GM12878 (cell line): ENCODE measurements around the gene LMX1A.

ENCODE experiments used
- ATF2 ChIP-seq: IDR thresholded peaks from 2 replicates; pipeline ENCODE4 v1.6.1; 2012; ENCODE audit warnings: low read length, inconsistent platforms
- CREB1 ChIP-seq: IDR thresholded peaks from 2 replicates; pipeline ENCODE4 v1.6.1; 2012; ENCODE audit warnings: low read depth, mild to moderate bottlenecking, inconsistent platforms
- CTCF ChIP-seq, 3 experiments: IDR thresholded peaks in 2 of 3; conservative IDR thresholded peaks in 1 of 3; 2 replicates each; pipeline ENCODE4 v1.5.1; 2011; ENCODE audit warnings: low read depth in 3 of 3, low read length in 3 of 3, mild to moderate bottlenecking in 3 of 3, control low read depth in 2 of 3, moderate library complexity in 2 of 3, inconsistent platforms in 1 of 3, mixed read lengths in 1 of 3; ENCODE audit not compliant: control insufficient read depth in 2 of 3, insufficient read depth in 1 of 3; ENCODE audit errors: extremely low read depth in 1 of 3
- CUX1 ChIP-seq: IDR thresholded peaks from 2 replicates; pipeline ENCODE4 v1.6.1; 2012; ENCODE audit warnings: improper control_type of control experiment, low read depth, low read length; ENCODE audit not compliant: insufficient replicate concordance
- EP300 ChIP-seq, 2 experiments: fragments of 150-350 bp in 1 of 2; IDR thresholded peaks; 2 replicates each; pipeline ENCODE4 v1.6.1; 2011 to 2012; ENCODE audit warnings: low read depth in 2 of 2, low read length in 2 of 2, borderline replicate concordance in 1 of 2, improper control_type of control experiment in 1 of 2, inconsistent platforms in 1 of 2; ENCODE audit not compliant: control insufficient read depth in 1 of 2
- EZH2 ChIP-seq: IDR thresholded peaks from 2 replicates; pipeline ENCODE4 v1.6.1; 2012; ENCODE audit warnings: low read depth, mild to moderate bottlenecking, control low read depth, inconsistent platforms, low read length, borderline replicate concordance; ENCODE audit not compliant: control insufficient read depth
- FOS ChIP-seq: IDR thresholded peaks from 3 replicates; pipeline ENCODE4 v1.6.1; 2011; ENCODE audit warnings: borderline replicate concordance; ENCODE audit not compliant: insufficient read length; ENCODE audit errors: extremely low read depth
- FOXM1 ChIP-seq: IDR thresholded peaks from 2 replicates; pipeline ENCODE4 v1.6.1; 2012; ENCODE audit warnings: low read depth, mild to moderate bottlenecking, inconsistent platforms, low read length, moderate library complexity
- POLR2A ChIP-seq: IDR thresholded peaks from 2 replicates; pipeline ENCODE4 v1.6.1; 2011; ENCODE audit warnings: low read depth, mild to moderate bottlenecking, low read length
- RCOR1 ChIP-seq: conservative IDR thresholded peaks from 2 replicates; pipeline ENCODE4 v1.6.1; 2012; ENCODE audit warnings: low read depth, low read length, improper control_type of control experiment
- SMC3 ChIP-seq: IDR thresholded peaks from 2 replicates; pipeline ENCODE4 v1.6.1; 2011; ENCODE audit warnings: low read length, improper control_type of control experiment, borderline replicate concordance
- SRF ChIP-seq, 2 experiments: IDR thresholded peaks; 2 replicates each; pipeline ENCODE4 v1.6.1; 2011; ENCODE audit warnings: low read depth in 2 of 2, low read length in 2 of 2, mild to moderate bottlenecking in 1 of 2, moderate library complexity in 1 of 2
- TARDBP ChIP-seq: IDR thresholded peaks from 2 replicates; pipeline ENCODE4 v1.6.1; 2016; ENCODE audit warnings: borderline replicate concordance
- TF ChIP-seq, protein P1 (sequence below): fragments of 450-650 bp; IDR thresholded peaks from 2 replicates; pipeline ENCODE4 v1.6.1; 2017; ENCODE audit warnings: antibody characterized with exemption, mild to moderate bottlenecking, moderate library complexity

DNA sequence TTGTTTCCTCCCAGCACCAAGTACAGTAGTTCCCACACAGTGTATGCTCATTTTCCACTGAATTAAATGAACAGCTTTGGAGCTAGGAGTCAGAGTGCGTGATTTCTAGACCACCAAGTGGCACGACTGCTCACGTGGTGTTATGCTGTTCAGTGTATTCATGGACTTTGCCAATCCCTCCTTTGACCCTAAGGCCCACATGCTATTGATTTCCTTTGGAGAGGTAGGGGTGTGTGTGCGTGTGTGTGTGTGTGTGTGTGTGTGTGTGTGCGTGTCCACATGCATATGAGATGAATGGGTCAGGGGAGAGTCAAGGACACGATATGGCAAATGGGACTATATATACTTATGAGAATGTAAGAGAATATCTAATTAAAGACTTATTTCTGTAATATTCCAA, 177.2 kb downstream of the LMX1A start:
- no peak for TF ChIP-seq CTCF (IDR thresholded peaks at IDR 0.05 in 2 of 3, conservative IDR thresholded peaks at IDR 0.05 in 1 of 3; ENCODE audit: control insufficient read depth in 2 of 3, extremely low read depth in 1 of 3, insufficient read depth in 1 of 3, low read depth in 3 of 3, low read length in 3 of 3)
- TF ChIP-seq CUX1 = no peak
- TF ChIP-seq, protein P1, sequence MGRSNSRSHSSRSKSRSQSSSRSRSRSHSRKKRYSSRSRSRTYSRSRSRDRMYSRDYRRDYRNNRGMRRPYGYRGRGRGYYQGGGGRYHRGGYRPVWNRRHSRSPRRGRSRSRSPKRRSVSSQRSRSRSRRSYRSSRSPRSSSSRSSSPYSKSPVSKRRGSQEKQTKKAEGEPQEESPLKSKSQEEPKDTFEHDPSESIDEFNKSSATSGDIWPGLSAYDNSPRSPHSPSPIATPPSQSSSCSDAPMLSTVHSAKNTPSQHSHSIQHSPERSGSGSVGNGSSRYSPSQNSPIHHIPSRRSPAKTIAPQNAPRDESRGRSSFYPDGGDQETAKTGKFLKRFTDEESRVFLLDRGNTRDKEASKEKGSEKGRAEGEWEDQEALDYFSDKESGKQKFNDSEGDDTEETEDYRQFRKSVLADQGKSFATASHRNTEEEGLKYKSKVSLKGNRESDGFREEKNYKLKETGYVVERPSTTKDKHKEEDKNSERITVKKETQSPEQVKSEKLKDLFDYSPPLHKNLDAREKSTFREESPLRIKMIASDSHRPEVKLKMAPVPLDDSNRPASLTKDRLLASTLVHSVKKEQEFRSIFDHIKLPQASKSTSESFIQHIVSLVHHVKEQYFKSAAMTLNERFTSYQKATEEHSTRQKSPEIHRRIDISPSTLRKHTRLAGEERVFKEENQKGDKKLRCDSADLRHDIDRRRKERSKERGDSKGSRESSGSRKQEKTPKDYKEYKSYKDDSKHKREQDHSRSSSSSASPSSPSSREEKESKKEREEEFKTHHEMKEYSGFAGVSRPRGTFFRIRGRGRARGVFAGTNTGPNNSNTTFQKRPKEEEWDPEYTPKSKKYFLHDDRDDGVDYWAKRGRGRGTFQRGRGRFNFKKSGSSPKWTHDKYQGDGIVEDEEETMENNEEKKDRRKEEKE = no peak
- TF ChIP-seq TARDBP = no peak
- no peak for TF ChIP-seq CREB1
- TF ChIP-seq POLR2A = no peak
- no peak for TF ChIP-seq SMC3
- no peak for TF ChIP-seq EP300 (IDR thresholded peaks at IDR 0.05; ENCODE audit: borderline replicate concordance in 1 of 2, control insufficient read depth in 1 of 2, low read depth in 2 of 2, low read length in 2 of 2)
- TF ChIP-seq RCOR1 = no peak
- no peak for TF ChIP-seq EZH2
- no peak for TF ChIP-seq FOS
- TF ChIP-seq ATF2 = no peak
- TF ChIP-seq SRF (IDR thresholded peaks at IDR 0.05; ENCODE audit: low read depth in 2 of 2, low read length in 2 of 2) = no peak
- no peak for TF ChIP-seq FOXM1
